DMS53 treated with DMSO at 0.1 percent for 48 hours (cell line): ENCODE data around the gene COL23A1.

ENCODE experiments used
- DNase-seq: peaks from one replicate; lab custom pipeline; 2025; ENCODE audit not compliant: unreplicated experiment; lab: John Stamatoyannopoulos, UW

COL23A1 gene

DNA sequence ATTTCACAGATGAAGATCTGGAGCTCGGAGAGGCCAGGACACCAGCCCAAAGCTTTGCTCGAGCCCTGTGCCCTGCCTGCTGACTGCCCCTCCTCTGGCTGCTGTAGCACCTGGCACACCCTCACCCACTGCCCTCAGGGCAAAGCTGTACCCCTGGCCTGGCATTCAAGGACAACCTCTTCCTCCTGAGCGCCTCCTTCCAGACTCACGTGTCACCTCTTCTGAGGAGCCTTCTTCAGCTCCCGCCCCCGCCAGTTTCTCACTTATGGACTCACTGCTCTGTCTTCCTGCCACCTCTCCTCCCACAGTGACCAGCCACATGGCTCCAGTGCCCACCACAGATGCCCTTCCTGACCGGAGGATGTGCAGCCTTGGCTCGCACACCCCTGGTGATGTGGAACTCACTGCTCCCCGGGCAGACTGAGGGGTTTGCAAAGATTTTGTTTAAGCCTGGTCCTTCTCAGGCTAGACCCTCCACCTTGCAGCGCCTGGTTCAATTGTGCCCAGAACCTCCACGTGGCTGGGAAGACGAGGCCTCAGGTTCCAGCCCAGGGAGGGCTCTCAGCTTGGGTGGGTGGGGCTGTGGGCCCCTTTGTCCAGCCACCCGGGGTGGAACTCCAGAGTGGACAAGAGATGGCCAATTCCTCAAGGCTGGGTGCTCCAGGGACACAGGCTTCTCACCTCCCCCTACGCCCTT, 311.0 kb downstream of the COL23A1 start:
- no peak for DNase-seq

DNA sequence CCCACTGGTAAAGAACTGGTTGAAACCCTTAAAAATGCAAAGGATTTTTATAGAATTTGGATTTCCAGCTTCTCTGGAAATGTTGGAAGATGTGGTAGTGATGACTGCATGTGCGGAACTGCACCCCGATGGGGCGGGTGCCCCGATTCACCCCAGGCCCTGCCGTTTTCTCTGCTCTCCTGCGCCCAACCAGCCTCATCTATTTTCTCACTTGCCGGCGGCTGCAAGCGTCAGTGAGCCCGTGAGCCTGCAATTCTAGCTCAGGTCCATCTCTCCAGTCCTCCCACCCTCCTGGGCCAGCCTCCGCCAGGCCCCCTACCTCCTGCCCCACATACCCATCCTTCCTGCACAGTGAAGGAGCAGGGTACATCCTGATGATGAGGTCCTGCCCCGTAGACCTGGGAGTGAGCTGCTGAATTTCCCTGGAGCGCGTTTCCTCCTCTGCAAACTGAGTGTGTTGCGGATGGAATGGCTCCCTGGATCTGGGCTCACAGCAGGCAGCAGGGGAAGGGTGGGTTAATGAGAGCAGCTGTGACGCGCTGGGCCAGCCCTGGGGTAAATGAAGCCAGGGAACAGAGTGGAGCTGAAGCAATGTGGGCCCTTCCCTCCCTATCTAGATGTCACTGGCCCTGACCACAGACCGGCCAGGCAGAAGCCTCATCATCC, 311.7 kb downstream of the COL23A1 start:
- DNase-seq = no peak

DNA sequence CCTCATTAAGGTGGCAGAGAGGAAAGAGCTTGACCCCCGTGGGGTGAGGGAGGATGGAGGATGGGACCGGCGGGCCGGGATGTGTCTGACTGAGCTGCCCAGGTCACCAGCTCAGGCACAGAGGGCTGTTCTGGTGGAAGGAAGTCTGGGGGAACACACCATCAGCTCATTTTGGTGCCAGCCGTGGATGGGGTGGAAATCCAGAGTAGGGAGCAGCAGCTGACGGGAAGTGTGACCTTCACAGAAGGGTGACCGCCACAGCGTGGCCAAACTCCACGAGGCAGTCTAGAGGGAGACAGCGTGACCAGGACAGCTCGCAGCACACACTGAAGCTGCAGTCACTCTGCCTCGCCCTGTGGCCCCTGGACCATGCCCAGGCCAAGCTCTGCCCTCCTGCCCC, 312.3 kb downstream of the COL23A1 start:
- no peak for DNase-seq

DNA sequence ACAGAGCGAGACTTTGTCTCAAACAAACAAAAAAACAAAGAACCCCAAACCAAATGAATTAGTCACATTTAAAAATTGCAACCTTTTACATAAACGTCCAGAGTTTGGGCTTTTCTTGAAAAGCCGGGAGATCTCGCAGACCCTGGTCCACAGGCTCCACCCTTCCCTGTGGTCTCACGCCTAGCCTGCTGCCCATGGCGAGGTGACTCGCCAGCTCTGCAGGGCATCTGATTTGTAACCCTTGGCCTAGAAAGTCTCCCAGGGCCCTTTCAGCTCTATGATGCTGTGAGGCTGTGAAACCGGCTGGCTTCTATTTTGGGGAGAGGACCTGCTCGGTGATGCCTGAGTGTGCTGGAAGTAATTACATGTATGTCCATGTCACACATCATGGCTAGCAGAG, 312.8 kb downstream of the COL23A1 start:
- DNase-seq = no peak

DNA sequence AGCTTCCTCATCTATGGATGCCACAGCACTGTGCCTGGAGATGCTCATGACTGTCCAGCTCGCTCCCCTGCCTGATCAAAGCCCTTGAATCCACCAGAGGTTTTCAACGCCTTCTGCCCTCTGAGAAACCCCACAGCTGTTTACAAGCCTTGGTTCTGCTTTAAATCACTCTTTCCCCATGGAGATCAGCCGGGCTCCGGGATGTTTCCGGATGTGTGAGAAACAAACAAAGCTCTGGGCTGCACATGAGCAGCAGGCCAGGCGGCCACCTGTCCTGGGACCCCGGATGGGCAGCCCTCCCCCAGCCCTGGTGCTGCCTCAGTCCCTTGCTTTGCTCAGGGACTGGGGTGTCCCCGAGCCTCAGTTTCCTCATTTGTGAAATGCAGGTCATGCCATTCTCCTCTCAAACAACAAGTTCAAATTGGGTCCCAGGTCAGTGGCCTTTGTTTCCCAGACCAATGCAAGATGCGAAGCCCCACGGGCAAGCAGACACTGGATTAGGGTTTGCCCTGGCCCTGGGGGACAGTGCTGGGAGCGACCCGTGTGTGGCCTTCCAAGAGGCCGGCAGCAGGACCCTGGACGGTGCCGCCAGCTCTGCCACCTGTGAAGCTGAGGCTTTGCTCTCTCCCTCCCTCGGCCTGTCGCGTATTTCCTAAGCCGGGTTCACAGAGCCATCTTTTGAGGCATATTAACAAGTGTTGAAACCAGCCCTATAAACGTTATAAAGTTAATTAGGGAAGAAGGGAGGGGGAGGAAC, 315.2 kb downstream of the COL23A1 start:
- no peak for DNase-seq

DNA sequence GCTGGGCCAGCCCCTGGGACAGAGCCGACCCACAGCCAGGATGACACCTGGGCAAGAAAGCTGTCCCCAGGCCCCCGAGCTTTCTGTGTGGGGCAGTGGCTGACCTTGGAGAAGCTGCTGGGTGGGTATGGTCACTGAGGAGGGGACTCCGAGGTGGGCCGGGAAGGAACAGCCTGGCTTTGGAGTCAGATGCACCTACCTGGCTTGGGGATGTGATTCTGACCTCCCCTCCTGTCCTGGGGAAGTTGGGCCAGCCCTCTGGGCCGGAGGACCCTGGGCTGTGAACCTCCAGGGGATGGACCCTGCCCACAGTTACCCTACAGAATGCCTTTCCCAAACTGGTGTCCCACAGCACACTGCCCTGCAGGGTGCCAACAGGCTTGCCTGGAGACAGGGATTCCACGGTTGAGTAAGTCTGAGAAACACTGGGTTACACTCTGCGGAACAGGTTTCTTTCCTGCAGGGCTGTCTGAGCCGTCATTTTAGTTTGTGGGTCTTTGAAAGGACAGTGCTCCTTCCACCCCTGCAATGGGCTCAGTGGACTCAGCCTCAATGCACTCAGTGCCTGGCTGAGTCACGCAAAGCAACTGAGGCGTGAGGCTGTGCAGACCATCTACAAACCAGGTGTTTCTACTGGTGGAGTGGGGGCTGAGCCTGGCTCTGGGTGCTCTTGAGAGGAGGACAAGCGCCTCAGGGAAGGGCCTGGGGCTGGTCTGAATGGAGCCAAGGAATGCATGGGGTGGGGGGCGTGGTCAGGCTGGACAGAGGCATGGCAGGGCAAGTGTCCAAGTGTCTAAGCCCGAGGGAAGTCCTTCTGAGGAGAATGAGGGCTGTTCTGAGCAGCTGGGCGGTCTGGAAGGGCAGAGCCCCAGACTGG, 316.3 kb downstream of the COL23A1 start:
- no peak for DNase-seq

DNA sequence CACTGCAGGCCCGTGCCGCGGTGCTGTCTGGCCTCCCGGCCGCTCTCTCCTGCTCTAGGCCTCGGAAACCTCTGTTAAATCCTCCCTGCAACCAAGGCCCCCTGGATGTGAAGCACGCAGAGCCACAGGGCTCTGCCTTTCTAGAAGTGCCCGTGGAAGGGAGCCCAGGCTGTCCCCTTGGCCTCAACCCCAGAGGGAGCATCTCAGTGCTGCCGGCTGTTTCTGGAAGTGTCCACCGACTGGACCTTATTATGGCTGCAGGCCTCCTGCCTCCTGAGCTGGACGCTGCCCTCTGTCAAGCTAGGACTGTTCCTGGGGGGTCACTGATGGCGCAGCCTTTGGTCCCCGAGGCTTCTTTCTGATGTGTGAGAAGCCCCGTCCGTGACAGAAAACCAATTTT, 317.2 kb downstream of the COL23A1 start:
- no peak for DNase-seq

DNA sequence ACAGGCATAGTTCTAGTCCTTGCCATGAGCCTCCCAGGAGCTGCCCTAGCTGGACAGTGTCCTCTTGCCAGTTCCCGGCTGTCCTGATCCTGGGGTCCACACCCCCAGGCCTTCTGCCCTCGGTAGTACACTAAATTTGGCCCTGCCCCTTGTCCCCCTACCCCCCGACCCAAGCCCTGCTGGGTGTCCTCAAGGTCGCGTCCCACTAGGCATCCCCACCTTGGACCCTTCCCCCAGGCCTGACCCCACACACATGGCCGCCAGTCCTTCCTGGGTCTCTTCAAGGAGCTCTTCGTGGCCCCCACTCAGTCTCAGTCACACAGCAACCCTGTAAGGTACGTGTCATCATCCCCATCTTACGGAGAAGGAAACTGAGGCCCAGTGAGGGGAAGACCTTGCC, 317.6 kb downstream of the COL23A1 start:
- DNase-seq = no peak

DNA sequence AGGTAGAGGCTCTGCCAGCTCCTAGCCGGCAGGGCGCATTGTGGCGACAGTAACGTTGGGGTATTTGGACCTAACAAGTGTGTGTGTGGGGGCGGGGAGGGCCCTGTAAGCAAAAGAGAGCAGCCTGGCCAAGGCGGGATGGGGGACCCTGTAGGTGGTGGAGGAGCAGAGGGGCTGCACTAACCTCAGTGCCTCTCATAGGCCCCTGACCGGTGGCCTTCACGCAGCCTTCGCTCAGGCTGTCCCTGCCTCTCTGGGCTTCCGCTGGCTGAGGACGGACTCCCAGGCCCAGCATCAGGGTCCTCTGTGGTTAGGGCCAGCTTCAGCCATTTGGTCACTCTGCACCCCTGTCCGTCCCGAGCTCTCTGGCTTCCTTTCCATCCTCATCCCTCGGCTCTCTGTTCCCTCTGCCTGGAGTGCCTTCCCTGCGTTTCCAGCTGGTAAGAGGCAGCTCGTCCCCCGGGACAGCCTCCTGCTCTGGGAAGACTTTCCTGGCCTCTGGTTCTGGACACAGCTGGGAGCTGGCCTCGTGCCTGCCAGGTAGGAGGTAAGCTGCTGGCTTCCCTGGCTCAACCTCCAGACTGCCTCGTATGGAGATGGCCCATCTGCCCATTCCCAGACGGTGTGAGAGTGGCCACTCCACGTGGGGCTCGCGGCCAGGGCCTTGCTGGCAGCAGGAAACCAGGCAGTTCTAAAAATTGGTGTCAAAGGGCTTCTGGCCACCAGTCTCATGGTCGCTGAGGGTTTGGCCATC, 318.3 kb downstream of the COL23A1 start:
- no peak for DNase-seq

DNA sequence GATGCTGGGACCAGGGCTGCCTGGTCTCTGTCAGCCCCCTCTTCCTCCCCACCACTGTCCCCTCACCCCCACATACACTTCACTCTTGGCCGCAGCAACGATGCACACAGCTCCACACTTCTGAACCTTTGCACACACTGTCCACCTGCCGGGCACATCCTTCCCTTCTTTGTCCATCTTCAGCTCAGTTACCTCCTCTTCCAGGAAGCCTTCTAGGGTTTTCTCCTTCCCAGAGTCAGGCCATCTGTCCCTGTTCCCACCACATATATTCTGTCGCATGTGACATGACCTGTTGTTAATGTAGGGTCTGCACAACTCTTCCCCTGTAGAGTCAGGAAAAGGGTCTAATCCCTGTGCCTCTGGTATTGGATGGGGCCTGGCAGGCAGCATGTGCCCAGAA, 319.0 kb downstream of the COL23A1 start:
- no peak for DNase-seq

DNA sequence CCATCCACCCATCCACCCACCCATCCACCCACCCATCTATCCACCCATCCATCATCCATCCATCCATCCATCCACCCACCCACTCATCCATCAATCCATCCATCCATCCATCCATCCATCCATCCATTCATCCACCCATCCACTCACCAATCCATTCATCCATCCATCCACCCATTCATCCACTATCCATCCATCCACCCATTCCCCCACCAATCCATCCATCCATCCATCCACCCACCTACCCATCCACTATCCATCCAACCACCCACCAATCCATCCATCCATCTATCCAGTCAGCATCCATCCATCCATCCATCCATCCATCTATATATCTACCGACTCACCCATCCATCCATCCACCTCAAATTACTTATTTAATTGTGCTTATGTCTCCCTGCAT, 320.7 kb downstream of the COL23A1 start:
- no peak for DNase-seq

DNA sequence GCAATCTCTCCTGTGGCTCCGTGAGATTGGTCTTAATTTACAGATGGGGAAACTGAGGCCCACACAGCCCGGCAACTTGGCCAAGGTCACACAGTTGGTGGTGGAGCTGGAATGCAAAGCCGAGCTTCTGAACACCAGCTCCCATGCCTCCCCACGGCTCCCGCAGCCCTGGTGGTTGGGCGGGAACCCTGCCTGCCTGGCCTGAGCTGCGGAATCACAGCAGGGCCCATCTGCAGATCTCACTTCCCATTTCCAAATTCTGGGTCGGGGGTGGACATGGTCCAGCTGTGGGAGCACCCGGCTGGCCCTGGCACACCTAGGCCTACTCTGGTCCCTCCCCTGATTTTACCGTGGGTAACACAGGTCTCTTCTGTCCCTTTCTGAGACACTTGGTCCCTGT, 322.3 kb downstream of the COL23A1 start:
- DNase-seq = no peak

DNA sequence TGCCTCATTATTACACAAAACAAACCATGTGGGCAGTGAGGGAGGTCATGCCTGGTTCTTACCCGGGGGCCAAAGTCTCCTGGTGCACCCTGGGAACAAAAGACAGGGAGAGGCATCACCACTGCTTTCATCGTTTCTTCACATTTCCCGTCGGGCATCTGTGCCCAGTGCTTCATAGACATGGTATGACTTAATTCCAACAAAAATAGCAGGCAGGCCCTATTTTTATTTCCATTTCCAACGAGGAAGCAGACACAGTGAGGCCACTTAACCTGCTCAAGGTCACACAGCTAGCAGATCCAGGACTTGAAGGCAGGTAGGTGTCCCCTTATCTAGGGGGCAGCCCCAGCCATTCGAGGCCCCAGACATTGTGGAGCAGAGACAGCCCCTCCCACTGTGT, 322.9 kb downstream of the COL23A1 start:
- DNase-seq = no peak

DNA sequence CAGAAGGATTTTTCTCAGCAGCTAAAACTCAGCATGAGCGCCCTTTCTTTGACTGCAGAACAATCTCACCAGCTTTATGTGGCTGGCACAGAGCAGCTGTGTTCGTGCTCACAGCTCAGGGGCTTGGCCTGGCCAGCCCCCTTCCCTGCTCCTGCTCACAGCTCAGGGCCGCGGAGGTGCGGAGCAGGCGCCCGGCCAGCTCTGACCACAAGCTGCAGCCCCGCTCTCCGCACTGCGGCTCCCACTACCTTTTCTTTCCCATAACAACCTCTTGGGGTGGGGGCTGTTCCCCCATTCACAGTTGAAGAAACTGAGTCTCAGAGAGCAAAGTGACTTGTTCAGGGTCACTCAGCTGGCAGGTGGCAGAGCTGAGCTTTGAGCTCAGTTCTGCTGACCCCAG, 323.6 kb downstream of the COL23A1 start:
- DNase-seq = no peak

DNA sequence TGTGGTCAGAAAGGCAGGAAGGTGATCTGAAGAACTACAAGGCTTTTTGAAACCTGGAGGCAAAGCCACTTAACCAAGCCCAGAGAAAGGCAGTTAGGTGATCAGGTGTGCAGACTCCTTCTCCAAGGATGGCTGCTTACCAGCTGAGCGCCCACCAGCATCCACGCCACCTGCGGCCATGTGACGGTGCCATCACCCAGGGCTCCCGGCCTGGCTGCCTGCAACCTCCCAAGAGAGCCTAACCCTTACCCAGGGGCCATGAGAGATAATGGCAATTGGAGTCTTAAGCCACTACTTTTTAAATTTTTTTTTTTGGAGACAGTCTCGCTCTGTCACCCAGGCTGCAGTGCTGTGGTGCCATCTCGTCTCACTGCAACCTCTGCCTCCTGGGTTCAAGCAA, 324.4 kb downstream of the COL23A1 start:
- no peak for DNase-seq

DNA sequence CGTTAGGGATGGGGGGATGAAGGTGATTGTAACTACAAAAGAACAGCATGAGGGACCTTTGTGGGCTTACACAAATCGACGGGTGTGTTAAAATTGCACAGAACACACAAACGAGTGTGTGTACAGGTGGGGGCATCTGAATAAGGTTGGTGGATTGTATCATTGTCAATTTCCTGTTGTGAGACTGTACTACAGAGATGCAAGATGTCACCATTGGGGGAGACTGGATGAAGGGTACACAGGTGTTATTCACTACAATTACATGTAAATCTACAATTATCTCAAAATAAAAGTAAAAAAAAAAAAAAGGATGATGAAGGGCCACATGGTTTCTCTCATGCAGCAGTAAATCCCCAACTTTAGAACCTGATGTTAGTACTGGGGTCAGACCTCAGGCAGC, 326.1 kb downstream of the COL23A1 start:
- DNase-seq = no peak

DNA sequence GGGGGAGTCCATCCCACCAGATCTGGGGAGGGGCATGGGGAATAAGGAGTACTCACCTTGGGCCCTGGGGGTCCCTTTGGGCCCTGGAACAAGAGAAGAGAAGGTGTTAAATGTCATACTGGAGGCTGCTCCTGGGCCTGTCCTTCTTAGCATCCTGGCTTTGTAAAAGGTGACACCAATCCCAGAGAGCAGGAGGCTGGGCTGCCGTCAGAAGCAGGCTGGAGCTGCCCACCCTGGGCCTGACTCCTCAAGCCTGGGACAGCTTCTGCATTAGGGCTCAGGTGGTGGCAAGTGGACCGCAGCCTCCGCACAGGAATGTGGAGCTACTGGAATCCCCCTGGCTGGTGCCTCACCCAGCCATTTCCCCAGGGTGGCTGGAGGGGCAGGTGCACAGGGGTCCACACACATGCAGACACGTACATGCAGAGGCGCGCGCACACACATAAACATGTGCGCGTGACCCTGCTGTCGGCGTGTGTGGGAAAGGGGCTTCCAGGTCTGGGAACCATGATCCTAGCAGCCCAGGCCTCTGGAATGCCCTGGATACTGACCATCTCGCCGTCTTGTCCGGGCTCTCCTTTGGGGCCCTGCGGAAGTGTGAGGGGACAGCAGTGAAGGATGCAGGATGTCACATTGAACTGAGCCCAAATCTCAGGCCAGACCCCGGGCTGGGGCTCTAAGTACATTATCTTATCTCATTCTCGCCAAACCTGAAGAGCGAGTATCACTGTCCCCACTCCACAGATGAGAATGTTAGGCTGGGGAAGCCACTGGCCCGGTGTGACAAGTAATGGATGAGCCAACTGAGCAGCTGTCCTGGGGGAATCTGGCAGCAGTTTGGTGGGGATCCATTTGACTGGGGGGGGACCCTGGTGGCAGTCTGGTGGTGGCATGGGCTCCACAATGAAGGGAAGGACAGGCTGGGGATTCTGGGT, 328.3 kb downstream of the COL23A1 start:
- DNase-seq = no peak

DNA sequence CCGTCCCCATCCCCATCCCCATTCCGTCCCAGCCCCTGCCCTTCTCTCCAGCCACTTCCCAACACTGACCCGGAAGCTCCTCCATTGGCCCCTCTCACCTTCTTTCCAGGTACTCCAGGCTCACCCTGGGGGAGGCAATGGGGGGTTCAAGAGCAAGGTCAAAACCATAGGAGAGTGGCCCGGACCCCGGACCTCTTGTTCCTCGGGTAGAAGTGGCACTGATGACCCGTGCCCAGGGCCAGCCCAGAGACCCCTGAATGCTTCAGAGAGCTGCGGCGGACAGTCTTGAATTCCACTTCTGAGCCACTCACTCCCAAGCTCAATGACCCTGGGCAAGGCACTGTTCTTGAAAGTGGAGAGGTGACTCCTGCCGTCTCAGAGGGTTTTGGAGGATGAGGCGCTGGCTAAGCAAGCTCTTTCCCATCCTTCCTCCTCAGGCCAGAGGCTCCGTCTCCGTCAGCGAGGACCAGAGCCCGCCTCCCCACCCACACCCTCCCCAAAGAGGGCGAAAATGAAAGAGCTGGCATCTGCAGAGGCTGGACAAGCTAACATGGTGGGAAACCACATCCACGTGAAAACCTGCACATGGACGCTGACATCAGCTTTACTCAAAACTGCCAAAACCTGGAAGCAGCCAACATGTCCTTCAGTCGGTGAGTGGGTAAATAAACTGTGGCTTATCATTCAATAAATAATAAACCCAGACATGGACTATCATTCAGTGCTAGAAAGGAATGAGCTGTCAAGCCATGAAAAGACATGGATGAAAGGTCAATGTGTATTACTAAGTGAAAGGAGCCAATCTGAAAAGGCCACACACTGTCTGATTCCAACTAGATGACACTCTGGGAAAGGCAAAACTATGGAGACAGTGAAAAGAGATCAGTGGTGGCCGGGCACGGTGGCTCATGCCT, 330.3 kb downstream of the COL23A1 start:
- DNase-seq = no peak
